HEK293 (cell line): ENCODE data around the gene NECAB2.

Experiments used
- CTCF ChIA-PET: fragments of 350-600 bp; formaldehyde crosslinking; extraction: SDS; loops from one replicate; lab custom pipeline; 2021; ENCODE audit warnings: antibody characterized with exemption; lab: Yijun Ruan, JAX
- POLR2A ChIA-PET: fragments of 300-600 bp; formaldehyde crosslinking; extraction: SDS; loops from one replicate; lab custom pipeline; 2020; ENCODE audit warnings: antibody characterized with exemption, inconsistent platforms; lab: Yijun Ruan, JAX
- H3K27ac ChIP-seq: fragments of 200-500 bp; sonication (Bioruptor generic); 2 replicates; pipeline ENCODE4 v1.5.1; 2014; ENCODE audit warnings: low read depth, low read length, control low read depth, inconsistent platforms; ENCODE audit errors: extremely low read depth
- H3K36me3 ChIP-seq, 2 experiments: fragments of 200-500 bp in 1 of 2; sonication (Bioruptor generic) in 1 of 2; 1 replicate in 1 of 2; 2 replicates in 1 of 2; pipeline ENCODE4 v1.5.1; 2014 to 2017; ENCODE audit warnings: inconsistent platforms in 2 of 2, low read length in 2 of 2; ENCODE audit not compliant: control insufficient read depth in 2 of 2, insufficient read depth in 1 of 2
- H3K4me1 ChIP-seq: fragments of 200-500 bp; sonication (Bioruptor generic); 2 replicates; pipeline ENCODE4 v1.5.1; 2014; ENCODE audit warnings: mild to moderate bottlenecking, low read length, inconsistent platforms; ENCODE audit not compliant: control insufficient read depth, insufficient read depth
- H3K4me3 ChIP-seq: 2 replicates; pipeline ENCODE4 v1.5.1; 2011; ENCODE audit warnings: low read depth, mild to moderate bottlenecking, control low read depth, low read length, moderate library complexity
- H3K9me3 ChIP-seq: fragments of 200-500 bp; sonication (Bioruptor generic); 2 replicates; pipeline ENCODE4 v1.5.1; 2014; ENCODE audit warnings: low read depth, low read length, inconsistent platforms; ENCODE audit not compliant: control insufficient read depth, insufficient read depth
- FEZF1 ChIP-seq: fragments of 450-650 bp; formaldehyde crosslinking; IDR thresholded peaks from 2 replicates; pipeline ENCODE4 v1.5.1; 2016; ENCODE audit warnings: missing biosample characterization, missing genetic modification characterization
- KLF7 ChIP-seq: fragments of 450-650 bp; formaldehyde crosslinking; IDR thresholded peaks from 2 replicates; pipeline ENCODE4 v1.5.1; 2016; ENCODE audit warnings: missing biosample characterization, missing genetic modification characterization, borderline replicate concordance
- OVOL3 ChIP-seq: fragments of 450-650 bp; formaldehyde crosslinking; IDR thresholded peaks from 2 replicates; pipeline ENCODE4 v1.5.1; 2016; ENCODE audit warnings: missing biosample characterization, missing genetic modification characterization
- REPIN1 ChIP-seq: fragments of 450-650 bp; formaldehyde crosslinking; IDR thresholded peaks from 2 replicates; pipeline ENCODE4 v1.5.1; 2017; ENCODE audit warnings: missing biosample characterization, missing genetic modification characterization, low read depth
- SP7 ChIP-seq: fragments of 450-650 bp; formaldehyde crosslinking; IDR thresholded peaks from 2 replicates; pipeline ENCODE4 v1.5.1; 2016; ENCODE audit warnings: missing biosample characterization, missing genetic modification characterization
- ZIC2 ChIP-seq: fragments of 450-650 bp; formaldehyde crosslinking; IDR thresholded peaks from 2 replicates; pipeline ENCODE4 v1.5.1; 2016; ENCODE audit warnings: missing biosample characterization, missing genetic modification characterization
- ZNF169 ChIP-seq: fragments of 450-650 bp; formaldehyde crosslinking; IDR thresholded peaks from 2 replicates; pipeline ENCODE4 v1.5.1; 2016; ENCODE audit warnings: missing biosample characterization, missing genetic modification characterization
- ZNF214 ChIP-seq: fragments of 450-650 bp; formaldehyde crosslinking; IDR thresholded peaks from 2 replicates; pipeline ENCODE4 v1.5.1; 2017; ENCODE audit warnings: missing biosample characterization, mild to moderate bottlenecking, missing genetic modification characterization, borderline replicate concordance
- ZNF24 ChIP-seq: fragments of 450-650 bp; formaldehyde crosslinking; IDR thresholded peaks from 2 replicates; pipeline ENCODE4 v1.5.1; 2016; ENCODE audit warnings: missing biosample characterization, missing genetic modification characterization
- ZNF391 ChIP-seq: fragments of 450-650 bp; formaldehyde crosslinking; IDR thresholded peaks from 2 replicates; pipeline ENCODE4 v1.5.1; 2016; ENCODE audit warnings: low read depth, missing biosample characterization, missing genetic modification characterization, borderline replicate concordance
- ZNF600 ChIP-seq: fragments of 450-650 bp; formaldehyde crosslinking; IDR thresholded peaks from 2 replicates; pipeline ENCODE4 v1.5.1; 2016; ENCODE audit warnings: missing biosample characterization, missing genetic modification characterization
- TF ChIP-seq, protein P1 (sequence below): fragments of 450-650 bp; formaldehyde crosslinking; IDR thresholded peaks from 2 replicates; pipeline ENCODE4 v1.5.1; 2016; ENCODE audit warnings: missing biosample characterization, missing genetic modification characterization
- TF ChIP-seq, protein P2 (sequence below): fragments of 450-650 bp; formaldehyde crosslinking; IDR thresholded peaks from 2 replicates; pipeline ENCODE4 v1.5.1; 2016; ENCODE audit warnings: missing biosample characterization, missing genetic modification characterization
- TF ChIP-seq, protein P3 (sequence below): fragments of 450-650 bp; formaldehyde crosslinking; IDR thresholded peaks from 2 replicates; pipeline ENCODE4 v1.5.1; 2016; ENCODE audit warnings: missing biosample characterization, missing genetic modification characterization, borderline replicate concordance
- TF ChIP-seq, protein P4 (sequence below): fragments of 450-650 bp; formaldehyde crosslinking; IDR thresholded peaks from 2 replicates; pipeline ENCODE4 v1.5.1; 2016; ENCODE audit warnings: missing biosample characterization, missing genetic modification characterization
- TF ChIP-seq, protein P5 (sequence below): fragments of 450-650 bp; formaldehyde crosslinking; IDR thresholded peaks from 2 replicates; pipeline ENCODE4 v1.5.1; 2017; ENCODE audit warnings: missing biosample characterization, missing genetic modification characterization
- TF ChIP-seq, protein P6 (sequence below): fragments of 450-650 bp; formaldehyde crosslinking; conservative IDR thresholded peaks from 2 replicates; pipeline ENCODE4 v1.5.1; 2016; ENCODE audit warnings: low read depth, missing biosample characterization, missing genetic modification characterization

Gene NECAB2

DNA sequence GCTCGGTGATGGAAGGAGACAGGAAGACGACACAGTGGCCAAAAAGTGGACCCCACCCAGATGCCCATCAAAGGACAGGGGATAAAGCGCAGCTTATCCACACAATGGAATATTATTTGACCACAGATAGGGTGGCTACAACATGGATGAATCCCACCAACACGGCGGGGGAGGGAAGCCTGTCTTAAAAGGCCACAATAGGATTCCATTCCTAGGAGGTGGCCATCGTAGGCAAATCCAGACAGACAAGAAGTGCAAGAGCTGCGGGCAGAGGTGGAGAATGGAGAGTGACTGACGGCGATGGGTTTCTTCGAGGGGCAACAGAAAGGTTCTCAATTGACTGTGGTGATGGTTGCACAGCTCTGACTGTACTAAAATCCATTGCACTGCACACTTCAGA is 58.6 kb downstream of the NECAB2 start (continued):
- TF ChIP-seq, protein P1, sequence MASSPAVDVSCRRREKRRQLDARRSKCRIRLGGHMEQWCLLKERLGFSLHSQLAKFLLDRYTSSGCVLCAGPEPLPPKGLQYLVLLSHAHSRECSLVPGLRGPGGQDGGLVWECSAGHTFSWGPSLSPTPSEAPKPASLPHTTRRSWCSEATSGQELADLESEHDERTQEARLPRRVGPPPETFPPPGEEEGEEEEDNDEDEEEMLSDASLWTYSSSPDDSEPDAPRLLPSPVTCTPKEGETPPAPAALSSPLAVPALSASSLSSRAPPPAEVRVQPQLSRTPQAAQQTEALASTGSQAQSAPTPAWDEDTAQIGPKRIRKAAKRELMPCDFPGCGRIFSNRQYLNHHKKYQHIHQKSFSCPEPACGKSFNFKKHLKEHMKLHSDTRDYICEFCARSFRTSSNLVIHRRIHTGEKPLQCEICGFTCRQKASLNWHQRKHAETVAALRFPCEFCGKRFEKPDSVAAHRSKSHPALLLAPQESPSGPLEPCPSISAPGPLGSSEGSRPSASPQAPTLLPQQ (tag by site-specific recombination) = no peak
- TF ChIP-seq KLF7 (tag by site-specific recombination) = no peak
- no peak for TF ChIP-seq OVOL3
- TF ChIP-seq, protein P2, sequence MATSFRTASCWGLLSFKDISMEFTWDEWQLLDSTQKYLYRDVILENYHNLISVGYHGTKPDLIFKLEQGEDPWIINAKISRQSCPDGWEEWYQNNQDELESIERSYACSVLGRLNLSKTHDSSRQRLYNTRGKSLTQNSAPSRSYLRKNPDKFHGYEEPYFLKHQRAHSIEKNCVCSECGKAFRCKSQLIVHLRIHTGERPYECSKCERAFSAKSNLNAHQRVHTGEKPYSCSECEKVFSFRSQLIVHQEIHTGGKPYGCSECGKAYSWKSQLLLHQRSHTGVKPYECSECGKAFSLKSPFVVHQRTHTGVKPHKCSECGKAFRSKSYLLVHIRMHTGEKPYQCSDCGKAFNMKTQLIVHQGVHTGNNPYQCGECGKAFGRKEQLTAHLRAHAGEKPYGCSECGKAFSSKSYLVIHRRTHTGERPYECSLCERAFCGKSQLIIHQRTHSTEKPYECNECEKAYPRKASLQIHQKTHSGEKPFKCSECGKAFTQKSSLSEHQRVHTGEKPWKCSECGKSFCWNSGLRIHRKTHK (tag by site-specific recombination) = no peak
- TF ChIP-seq, protein P3, sequence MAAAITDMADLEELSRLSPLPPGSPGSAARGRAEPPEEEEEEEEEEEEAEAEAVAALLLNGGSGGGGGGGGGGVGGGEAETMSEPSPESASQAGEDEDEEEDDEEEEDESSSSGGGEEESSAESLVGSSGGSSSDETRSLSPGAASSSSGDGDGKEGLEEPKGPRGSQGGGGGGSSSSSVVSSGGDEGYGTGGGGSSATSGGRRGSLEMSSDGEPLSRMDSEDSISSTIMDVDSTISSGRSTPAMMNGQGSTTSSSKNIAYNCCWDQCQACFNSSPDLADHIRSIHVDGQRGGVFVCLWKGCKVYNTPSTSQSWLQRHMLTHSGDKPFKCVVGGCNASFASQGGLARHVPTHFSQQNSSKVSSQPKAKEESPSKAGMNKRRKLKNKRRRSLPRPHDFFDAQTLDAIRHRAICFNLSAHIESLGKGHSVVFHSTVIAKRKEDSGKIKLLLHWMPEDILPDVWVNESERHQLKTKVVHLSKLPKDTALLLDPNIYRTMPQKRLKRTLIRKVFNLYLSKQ (tag by site-specific recombination) = no peak
- no peak for TF ChIP-seq ZNF391 (tag by site-specific recombination)
- TF ChIP-seq FEZF1 (tag by site-specific recombination) = no peak
- TF ChIP-seq, protein P4, sequence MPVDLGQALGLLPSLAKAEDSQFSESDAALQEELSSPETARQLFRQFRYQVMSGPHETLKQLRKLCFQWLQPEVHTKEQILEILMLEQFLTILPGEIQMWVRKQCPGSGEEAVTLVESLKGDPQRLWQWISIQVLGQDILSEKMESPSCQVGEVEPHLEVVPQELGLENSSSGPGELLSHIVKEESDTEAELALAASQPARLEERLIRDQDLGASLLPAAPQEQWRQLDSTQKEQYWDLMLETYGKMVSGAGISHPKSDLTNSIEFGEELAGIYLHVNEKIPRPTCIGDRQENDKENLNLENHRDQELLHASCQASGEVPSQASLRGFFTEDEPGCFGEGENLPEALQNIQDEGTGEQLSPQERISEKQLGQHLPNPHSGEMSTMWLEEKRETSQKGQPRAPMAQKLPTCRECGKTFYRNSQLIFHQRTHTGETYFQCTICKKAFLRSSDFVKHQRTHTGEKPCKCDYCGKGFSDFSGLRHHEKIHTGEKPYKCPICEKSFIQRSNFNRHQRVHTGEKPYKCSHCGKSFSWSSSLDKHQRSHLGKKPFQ (tag by site-specific recombination) = no peak
- TF ChIP-seq, protein P5, sequence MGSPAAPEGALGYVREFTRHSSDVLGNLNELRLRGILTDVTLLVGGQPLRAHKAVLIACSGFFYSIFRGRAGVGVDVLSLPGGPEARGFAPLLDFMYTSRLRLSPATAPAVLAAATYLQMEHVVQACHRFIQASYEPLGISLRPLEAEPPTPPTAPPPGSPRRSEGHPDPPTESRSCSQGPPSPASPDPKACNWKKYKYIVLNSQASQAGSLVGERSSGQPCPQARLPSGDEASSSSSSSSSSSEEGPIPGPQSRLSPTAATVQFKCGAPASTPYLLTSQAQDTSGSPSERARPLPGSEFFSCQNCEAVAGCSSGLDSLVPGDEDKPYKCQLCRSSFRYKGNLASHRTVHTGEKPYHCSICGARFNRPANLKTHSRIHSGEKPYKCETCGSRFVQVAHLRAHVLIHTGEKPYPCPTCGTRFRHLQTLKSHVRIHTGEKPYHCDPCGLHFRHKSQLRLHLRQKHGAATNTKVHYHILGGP (tag by site-specific recombination) = no peak

DNA sequence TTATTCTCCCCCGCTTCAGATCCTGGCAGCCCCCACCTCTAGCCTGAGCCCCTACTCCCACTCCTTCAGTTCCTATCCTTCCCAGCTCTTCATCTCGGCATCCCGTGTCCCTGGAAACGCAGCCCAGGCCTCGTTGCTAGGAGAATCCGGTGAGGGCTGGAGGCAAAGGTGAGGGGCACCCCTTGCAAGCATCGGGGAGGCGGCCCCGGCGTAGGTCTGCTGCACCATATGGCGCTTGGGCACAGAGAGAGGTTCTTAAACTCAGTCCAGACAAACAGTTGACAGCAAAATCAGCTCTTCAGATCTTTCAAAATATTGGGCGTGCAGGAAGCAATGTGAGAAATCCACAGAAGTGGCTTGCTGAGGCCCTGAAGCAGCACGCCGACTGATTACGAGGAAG is 59.6 kb downstream of the NECAB2 start:
- no peak overlapping the region for H3K4me3 ChIP-seq
- POLR2A ChIA-PET = no interaction called here
- H3K4me1 ChIP-seq = no peaks in the 10 kb centered on the region
- no peaks in the 10 kb centered on the region for H3K9me3 ChIP-seq
- no peak for TF ChIP-seq ZNF169 (tag by site-specific recombination)
- TF ChIP-seq ZNF214 (tag by site-specific recombination) = no peak
- no peak for TF ChIP-seq ZIC2 (tag by site-specific recombination)
- TF ChIP-seq ZNF24 (tag by site-specific recombination) = no peak
- no peak for TF ChIP-seq REPIN1 (tag by site-specific recombination)
- no peak for TF ChIP-seq SP7 (tag by site-specific recombination)
- TF ChIP-seq, protein P6, sequence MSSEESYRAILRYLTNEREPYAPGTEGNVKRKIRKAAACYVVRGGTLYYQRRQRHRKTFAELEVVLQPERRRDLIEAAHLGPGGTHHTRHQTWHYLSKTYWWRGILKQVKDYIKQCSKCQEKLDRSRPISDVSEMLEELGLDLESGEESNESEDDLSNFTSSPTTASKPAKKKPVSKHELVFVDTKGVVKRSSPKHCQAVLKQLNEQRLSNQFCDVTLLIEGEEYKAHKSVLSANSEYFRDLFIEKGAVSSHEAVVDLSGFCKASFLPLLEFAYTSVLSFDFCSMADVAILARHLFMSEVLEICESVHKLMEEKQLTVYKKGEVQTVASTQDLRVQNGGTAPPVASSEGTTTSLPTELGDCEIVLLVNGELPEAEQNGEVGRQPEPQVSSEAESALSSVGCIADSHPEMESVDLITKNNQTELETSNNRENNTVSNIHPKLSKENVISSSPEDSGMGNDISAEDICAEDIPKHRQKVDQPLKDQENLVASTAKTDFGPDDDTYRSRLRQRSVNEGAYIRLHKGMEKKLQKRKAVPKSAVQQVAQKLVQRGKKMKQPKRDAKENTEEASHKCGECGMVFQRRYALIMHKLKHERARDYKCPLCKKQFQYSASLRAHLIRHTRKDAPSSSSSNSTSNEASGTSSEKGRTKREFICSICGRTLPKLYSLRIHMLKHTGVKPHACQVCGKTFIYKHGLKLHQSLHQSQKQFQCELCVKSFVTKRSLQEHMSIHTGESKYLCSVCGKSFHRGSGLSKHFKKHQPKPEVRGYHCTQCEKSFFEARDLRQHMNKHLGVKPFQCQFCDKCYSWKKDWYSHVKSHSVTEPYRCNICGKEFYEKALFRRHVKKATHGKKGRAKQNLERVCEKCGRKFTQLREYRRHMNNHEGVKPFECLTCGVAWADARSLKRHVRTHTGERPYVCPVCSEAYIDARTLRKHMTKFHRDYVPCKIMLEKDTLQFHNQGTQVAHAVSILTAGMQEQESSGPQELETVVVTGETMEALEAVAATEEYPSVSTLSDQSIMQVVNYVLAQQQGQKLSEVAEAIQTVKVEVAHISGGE = no peak
- TF ChIP-seq ZNF600 (tag by site-specific recombination) = no peak
- no peaks in the 10 kb centered on the region for H3K36me3 ChIP-seq
- no peak overlapping the region for H3K27ac ChIP-seq
- CTCF ChIA-PET = interaction anchor here (0.7 to 1.8 kb wide), 3 partner anchors 16 to 38 kb away, joined by 5 to 8 read pairs (median 5); no protein-coding TSS in a partner anchor
